A172 (cell line): ENCODE data around the gene NUBP1. TPM values are rescaled to one million over a fixed set of nuclear protein-coding genes. Genes with fewer than 3 reads are reported as not detected.
A peak's percentile ranks its signal among the peaks of the same experiment; 100 is the strongest.
"Not testable (repeated sequence)": the region's sequence is repeated elsewhere in the genome, so short reads cannot be mapped to it uniquely, and the experiment has no call there.

Experiments
- DNase-seq: peaks from one replicate; pipeline ENCODE4 v3.0.0-alpha.2; 2015; ENCODE audit warnings: low spot score
- total RNA-seq: library from RNA; depleted of rRNA; stranded (reverse); fragments of >200 nt; shearing (Covaris generic); gene quantifications from 2 replicates; pipeline ENCODE4 v1.2.3, GENCODE V29; 2014; rRNA removed

NUBP1 gene
- total RNA-seq = 39.8 and 44.7 TPM in 2 replicates

DNA sequence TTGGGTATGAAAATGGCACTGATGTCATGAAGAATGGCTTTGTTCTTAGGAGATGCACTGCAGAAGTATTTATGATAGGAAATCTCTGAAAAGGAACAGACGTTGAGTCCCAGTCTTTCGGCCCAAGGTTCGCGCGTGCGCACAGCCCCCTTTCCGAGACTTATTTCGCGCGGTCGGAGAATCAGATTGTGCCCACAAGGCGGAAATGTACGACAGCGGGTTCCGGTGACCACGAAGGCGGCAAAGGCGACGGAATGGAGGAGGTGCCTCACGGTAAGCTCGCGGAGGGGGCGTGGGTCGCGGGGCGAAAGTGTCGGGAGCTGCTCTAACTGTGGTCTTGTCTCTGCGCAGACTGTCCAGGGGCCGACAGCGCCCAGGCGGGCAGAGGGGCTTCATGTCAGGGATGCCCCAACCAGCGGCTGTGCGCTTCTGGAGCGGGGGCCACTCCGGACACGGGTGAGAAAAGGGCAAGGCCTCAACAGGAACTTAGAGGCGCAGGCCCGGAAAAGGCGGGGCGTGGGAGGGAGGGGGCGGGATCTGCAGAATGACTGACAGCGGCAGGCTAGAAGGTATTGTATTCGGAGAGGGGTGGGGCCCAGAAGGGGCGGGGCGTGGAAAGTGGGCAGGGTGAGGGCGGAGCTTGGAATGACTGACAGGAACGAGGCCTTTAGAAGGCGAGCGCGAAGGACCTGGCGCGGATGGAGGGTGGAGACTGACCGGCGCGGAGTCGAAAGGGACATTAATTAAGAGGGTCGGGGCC is at the start of gene NUBP1:
Gene NUBP1, plus strand, starts transcription at position 233 of the 760 bp plus-strand sequence. Its CDS starts 22 bp downstream, at position 255.
- DNase-seq = peak; percentile 96

GRCh38 chr16:10693889-10694288 is 49.8 kb upstream of the NUBP1 start:
- DNase-seq = no peak

- DNase-seq = no peak
These were observed 49.3 kb upstream of the NUBP1 start for GRCh38 chr16:10694306-10694705.

DNA sequence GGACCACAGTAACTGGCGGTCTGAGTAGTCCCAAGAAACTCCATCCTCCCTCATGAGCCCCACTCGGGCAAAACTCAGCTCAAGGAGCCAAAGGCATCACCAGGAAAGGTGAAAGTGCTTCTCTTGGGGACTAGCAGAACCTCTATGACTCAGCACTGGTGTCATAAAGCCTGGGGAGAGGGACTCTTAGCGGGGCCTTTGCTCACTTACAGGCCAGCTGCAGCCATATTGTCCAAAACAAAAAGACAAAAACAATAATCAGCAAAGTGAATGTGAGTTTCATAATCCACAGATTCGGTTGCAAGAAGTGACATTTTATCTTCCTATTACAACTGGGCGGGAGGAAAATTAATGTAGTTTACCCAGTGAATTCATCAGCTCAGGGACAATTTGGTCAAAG is 48.8 kb upstream of the NUBP1 start, which contains the start of gene TEKT5:
Gene TEKT5, minus strand, starts transcription at position 101 of the 400 bp plus-strand sequence. Its CDS starts 57 bp downstream, at position 44.
- DNase-seq = no peak

DNA sequence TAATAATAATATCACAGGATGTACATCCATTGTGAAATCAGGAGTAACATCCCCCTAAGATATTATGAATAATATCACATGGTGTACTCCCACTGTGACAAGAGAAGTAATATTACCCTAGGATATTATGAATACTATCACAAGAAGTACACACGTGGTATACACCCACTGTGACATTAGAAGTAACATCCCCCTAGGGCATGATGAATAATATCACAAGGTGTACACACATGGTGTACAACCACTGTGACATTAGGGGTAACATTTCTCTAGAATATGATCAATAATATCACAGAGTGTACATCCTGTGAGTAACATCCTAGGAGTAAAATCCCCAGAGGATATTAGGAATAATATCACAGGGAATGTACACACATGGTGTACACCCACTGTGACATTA is 43.9 kb upstream of the NUBP1 start:
- DNase-seq = no peak

DNA sequence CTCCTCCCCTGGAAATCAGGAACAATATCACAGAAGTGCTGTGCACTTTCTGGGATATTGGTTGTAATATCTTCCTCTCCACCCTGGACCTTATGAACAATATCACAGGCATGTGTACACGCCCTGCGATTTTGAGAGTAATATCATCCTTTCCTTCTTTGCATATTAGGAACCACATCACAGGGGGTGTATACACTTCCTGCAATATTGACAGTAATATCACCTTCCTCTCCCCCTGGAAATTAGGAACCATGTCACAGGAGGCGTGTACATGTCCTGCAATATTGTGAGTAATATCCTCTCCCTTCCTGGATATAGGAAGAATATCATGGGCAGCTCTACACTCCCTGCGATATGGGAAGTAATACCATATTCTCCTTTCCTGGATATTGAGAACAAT is 34.7 kb upstream of the NUBP1 start:
- no peak for DNase-seq

DNA sequence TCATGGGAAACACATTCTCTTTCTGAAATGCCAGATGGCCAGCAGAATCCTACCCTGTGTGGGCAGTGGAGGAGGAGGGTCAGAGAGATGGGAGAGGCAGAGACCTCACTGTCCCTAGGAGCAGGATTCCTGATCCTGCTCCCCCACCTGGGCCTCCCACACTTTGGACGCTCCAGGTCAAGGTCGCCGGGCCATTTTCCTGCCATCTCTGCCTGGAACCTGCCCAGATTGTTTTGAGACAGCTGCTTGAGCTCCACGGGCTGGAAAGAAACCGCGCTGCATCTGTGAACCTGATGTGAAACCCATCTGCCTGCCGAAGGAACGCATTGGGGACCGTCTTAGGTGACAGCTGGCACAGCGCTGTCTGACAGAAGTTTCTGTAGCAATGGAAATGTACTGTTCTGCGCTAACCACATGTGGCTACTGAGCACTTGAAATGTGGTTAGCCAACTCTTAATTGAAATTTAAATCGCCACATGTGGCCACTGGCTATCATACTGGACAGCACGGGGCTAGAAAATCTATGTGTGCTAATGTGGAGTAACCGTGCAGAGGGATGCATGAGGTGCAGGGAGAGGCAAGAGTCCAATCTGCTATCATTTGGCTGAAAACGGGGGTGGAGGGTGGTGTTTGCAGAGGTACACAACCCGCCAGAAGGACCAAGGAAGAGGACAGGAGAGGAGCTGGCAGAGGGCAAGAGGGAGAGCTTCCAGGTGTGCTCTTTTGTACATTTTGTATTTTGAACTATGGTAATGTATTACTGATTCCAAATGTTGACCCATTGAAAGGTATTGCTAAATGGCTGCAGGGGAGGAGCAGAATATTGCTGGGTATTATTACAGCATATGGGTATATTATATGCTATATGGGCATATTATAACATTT is 15.4 kb upstream of the NUBP1 start:
- DNase-seq = no peak

GRCh38 chr16:10729104-10730048 is 14.3 kb upstream of the NUBP1 start:
- DNase-seq = peak; percentile 82

DNA sequence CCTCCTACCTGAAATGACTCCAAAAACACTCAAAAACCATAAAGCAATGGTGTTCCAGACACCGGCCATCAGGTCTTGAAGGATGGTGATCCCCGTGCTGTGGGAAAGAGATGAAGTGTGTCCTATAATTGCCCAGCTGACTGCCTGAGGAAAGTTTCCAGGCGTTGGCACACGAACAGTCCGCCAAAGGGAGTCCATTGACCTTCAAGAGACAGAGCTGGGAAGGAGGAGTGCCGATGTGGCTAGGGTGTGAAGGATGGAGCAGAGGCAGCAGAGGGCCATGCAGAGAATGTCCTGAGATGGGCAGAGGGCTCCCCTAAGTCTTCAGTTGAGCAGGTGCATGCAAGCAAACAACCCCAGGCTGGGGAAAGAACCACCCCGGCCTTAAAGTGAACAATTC is 11.9 kb upstream of the NUBP1 start:
- DNase-seq = no peak

DNA sequence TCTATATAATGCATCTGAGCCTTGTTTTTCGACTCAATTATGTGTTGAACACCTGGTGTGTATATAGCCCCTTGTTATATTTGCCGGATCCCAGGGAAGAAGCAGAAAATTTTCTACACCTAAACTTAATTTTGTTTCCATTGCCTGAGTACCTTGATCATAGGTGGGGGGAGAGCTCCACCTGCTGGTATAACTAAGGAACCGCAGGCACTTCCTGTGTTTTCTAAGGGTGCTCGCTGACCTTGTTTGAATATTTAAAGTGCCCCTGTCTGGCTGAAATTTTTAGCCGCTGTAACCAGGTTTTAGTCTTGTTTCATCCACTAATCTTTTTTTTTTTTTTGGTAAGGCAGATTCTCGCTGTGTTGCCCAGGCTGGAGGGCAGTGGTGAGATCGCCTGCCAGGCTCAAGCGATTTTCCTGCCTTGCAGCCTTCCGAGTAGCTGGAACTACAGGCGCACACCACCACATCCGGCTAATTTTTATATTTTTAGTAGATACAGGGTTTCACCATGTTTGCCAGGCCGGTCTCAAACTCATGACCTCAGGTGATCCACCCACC is 6.5 kb upstream of the NUBP1 start:
- DNase-seq = peak; percentile 71

DNA sequence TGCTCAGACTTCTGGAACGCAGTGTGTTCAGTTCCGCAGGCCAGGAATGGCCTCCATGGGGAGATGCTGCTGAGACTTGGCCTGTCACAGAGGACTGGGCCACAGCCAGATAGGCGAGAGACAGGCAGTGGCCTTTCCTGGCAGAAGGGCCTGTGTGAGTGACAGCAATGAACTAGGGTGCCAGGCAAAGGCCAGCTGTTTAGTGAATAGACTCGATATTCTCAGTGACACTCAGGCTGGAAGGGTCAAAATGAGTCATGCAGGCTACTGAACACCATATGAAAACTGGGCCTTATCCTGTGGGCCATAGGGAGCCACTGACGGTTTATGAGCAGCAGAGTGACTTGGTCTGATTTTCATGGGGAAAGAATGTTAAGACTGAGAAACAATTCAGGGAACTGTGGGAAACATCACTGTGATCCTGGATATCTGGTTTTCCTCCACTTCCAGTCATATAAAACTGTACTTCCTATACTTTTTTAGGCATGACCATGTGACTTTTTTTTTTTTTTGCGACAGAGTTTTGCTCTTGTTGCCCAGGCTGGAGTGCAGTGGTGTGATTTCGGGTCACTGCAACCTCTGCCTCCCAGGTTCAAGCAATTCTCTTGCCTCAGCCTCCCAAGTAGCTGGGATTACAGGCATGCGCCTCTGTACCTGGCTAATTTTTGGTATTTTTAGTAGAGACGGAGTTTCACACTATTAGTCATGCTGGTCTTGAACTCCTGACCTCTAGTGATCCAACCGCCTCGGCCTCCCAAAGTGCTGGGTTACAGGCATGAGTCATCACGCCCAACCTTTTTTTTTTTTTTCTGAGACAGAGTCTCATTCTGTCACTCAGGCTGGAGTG is 5.2 kb upstream of the NUBP1 start:
- DNase-seq = peak; percentile 86

- no peak for DNase-seq
These were observed 3.4 kb upstream of the NUBP1 start for GRCh38 chr16:10740000-10740844.

GRCh38 chr16:10740845-10741208 is 2.8 kb upstream of the NUBP1 start:
- no peak for DNase-seq

DNA sequence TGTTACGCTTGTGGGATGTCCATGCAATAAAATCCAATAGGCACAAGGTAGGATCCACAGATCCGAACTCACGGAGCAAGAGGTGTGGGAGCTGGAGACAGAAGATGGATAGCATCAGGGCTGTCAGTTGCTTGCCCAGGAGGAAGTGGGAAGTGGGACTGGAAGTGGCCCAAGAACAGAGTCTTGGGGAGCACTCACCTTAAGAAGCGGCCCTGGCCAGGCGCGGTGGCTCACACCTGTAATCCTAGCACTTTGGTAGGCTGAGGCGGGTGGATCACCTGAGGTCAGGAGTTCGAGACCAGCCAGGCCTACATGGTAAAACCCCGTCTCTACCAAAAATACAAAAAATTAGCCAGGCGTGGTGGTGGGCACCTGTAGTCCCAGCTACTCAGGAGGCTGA is 2.4 kb upstream of the NUBP1 start:
- DNase-seq = not testable (repeated sequence)

GRCh38 chr16:10741844-10742243 is 1.8 kb upstream of the NUBP1 start:
- no peak for DNase-seq

GRCh38 chr16:10743227-10743609 is 424 bp upstream of the NUBP1 start:
- DNase-seq = no peak

GRCh38 chr16:10744370-10745030 is 858 bp downstream of the NUBP1 start:
- no peak for DNase-seq

DNA sequence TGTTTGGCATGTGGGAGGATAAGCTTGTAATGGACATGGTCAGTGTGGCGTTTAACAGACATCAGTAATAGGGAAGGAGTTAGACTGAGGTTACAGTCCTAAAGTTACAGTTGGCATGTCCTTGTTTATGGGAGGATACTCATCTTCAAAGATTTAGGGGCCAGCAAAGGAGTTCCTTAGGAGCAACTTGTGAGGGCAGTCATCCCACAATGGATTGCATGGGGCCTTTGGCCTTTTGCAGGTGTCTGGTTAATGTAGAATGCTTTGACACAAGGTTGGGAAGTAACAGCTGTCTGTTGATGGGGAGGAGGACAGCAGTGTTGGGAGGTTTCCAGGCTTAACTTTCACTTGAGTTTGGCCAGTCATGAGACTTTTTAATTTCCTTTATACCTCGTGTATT is 2.2 kb downstream of the NUBP1 start:
- no peak for DNase-seq

GRCh38 chr16:10750793-10751192 is 7.2 kb downstream of the NUBP1 start:
- no peak for DNase-seq
